ENCODE results near the gene HIP1.
A peak's percentile ranks its signal among the peaks of the same experiment; 100 is the strongest.
"Not testable (repeated sequence)": the region's sequence is repeated elsewhere in the genome, so short reads cannot be mapped to it uniquely, and the experiment has no call there.

Gene HIP1

DNA sequence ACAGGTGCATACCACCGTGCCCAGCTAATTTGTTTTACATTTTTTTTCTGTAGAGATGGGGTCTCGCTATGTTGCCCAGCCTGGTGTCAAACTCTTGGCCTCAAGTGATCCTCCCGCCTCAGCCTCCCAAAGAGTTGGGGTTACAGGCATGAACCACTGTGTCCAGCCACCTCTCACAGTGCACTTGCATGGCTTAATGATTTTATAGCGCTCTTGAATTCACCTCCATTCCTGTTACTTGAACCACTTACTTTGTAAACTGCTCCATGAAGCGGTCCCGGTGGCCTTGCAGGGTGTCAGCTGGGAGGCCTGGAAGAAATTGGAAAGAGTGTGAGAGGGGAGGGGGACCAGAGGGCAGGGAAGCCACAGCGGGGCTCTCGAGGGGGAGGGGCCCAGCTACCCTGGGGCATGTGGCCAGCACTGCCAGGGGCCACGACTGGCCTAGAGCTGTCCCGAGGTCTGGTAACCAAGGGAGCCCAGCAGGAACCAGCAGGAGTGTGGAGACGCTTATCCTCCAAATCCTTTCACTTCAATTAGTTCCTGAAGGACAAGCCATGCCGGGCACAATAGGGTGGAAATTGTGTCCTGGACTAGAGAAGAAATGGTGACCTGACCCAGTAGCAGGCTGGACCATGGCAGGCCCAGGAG is 170.7 kb downstream of the HIP1 start:
- DNase-seq = no peak

DNA sequence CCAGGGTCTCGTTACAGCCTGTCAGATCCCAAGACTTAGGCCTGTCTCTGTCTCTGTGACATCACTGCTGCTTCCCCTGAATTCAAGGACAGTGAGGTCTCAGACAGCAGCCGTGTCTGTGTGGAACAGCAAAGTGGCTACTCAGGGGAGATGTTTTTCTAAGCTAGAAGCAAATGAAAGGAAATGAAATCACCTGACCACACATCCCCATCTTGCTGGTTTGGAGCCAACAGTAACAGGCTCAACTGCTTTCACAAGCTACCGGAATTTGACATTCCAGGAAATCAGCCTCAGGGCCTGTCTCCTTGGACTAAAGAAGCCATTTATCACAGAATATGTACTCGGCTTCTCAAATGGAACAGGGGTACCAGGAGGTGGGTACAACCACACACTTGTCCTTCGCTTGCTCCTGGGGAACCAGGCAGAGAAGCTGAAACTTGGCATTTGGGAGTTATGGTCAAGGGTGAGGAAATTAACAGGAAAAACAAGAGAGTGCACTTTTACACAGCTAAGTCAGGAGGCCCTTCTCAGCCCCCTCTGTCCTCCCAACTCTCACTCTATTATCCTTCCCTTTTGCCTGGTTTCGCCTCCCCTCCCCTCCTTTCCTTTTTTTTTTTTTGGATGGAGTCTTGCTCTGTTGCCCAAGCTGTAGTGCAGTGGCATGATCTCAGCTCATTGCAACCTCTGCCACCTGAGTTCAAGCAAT is 173.5 kb downstream of the HIP1 start:
- no peak for DNase-seq

DNA sequence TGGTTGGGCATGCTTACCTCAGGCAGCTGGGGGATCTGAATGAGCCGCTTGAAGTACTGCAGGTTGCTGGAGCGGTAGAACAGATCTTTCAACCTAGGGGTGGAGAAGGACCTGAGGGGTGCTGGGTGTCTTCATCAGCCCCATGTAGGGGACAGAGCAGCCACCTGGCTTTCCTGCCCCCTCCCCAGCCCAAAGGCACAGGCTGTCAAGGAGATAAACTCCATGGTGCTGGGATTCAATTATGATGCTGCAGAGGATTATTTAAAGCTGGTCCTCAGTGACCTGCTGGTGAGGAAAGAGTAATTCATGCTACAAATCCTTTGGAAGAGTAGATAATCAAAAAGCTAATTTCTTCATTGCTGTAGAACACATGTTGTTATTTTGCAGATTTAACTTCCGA is 175.6 kb downstream of the HIP1 start:
- DNase-seq = no peak

DNA sequence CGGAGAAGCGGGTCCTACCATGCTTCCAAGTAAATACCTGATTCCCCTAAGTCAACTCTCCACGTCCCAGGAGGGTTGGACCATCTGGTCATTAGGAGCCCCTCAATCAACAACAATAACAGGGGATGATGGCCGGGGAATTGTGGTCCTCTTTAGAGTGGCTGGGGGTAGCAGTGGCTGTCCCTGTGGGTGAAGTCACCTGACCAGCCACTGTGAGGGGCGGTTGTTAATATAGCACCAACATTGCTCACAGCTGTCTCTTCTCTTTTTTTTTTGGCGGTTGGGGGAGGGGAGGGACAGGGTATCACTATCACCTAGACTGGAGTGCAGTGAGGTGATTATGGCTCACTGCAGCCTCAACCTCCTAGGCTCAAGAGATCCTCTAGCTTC is 178.8 kb downstream of the HIP1 start:
- no peak for DNase-seq

- no peak for DNase-seq
Observed at GRCh38 chr7:75559355-75559975, 179.3 kb downstream of the HIP1 start.

DNA sequence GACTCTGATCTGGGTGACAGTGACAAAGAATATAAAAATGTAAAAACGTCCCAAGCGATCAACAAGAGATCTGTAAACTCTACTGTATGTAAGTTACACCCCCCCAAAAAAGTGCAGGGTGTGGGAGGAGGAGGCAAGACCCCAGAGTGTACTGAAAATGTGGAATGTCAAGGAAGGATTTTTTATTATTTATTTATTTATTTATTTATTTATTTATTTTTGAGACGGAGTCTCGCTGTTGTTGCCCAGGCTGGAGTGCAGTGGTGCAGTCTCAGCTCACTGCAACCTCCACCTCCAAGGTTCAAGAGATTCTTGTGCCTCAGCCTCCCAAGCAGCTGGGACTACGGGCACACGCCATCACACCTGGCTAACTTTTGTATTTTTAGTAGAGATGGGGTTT is 181.9 kb downstream of the HIP1 start:
- DNase-seq = not testable (repeated sequence)

DNA sequence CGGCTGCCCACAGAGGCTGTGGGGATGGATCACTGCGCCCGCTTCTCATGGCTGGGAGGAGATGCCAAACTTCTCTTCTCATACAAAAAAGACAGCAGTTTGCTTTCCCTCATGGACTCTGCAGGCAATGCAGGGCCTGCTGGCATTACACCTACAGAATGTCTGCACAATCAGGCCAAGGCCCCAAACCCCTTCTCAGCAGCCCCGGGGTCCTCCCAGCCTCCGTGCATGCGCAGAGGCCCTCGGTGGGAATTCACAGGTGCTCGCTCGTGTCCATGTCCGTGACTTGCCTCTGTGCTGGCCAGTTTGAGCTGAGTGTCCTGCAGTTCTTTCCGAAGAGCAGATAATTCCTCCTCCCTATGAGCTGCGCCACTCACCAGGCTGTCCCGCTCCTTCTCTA is 183.0 kb downstream of the HIP1 start:
- DNase-seq = no peak

DNA sequence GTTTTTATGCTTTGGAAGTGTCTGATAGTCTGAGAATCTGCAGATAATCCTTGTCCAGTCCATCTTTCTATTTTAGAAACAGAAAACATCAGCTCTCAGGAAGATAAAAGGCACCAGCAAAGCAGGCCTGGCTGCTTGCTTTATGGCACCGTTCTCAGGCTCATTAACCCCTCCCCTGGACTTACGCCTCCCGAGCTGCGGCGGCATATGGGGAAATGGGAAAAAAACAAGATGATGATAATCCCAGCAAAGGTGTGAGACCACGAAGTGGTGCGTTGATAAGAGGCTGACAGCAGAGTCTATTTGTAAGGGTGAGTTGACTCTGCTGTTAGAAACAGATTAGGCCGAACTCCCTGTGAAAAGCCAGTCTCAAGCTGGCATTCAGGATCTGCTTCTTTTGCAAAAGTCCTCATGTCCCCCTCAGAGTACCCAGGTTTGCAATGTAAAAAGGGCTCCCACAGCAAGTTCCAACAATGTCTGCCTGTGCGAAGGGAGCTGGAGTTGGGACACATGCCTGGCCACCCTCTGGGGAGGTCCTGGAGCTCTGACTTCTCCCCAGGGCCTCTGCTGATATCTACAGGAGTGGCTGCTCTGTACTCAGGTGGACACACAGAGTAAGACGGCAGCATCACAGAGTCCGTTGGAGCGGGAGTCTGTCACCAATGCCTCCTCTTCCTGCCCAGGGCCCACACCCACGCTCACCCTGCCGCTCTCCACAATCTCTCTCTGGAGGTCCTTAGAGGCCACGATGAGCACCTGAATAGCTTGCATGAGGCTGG is 192.3 kb downstream of the HIP1 start:
- DNase-seq = no peak

DNA sequence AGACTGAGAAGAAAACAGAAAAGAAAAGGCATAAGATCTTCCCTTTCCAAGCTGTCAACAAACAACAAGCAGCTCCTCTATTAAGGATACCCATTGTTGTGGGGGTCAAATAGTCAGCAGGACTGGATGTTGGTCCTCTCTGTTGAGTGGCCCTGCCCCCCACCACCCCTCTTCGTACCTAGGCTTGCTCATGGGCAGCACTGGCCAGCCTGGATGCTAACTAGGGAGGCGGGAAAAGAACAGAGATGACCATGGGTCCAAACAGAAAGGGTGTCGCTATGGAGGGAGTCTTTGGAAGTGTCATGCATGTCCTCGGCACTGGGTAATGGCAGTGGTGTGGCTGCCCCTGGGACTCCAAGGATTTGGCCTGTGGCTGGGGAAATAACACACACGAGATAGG is 201.0 kb downstream of the HIP1 start:
- no peak for DNase-seq

DNA sequence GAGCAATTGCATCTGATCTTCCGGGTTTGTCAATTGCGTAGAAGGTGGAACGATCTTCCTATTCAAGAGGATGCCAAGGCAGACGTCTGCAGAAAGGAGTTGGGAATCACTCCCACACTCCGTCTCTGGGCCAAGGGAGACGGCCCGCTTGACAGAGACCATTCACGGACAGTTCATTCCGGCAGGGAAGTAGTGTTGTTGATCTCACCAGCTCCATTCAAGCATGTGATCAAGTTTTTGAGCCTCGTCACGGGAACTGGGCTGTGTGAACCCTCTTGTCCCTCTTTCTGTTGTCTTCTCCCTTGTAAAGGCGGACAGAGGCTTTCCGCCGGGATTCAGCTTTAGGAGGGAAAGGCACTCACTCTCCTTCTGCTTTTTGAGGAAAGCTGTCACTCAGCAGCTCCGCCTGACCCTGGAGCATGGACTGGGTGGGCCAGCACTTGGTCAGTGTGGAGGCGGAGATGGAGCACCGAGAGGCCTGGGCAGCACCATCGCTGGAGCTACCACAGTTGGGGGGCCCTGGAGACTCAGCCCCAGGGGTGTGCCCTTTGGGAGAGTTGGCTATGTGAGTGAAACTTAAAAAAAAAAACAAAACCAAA is 201.7 kb downstream of the HIP1 start:
- no peak for DNase-seq

GRCh38 chr7:75536491-75536890 is 202.2 kb downstream of the HIP1 start:
- DNase-seq = no peak

GRCh38 chr7:75534727-75535307 is 203.9 kb downstream of the HIP1 start:
- no peak for DNase-seq

DNA sequence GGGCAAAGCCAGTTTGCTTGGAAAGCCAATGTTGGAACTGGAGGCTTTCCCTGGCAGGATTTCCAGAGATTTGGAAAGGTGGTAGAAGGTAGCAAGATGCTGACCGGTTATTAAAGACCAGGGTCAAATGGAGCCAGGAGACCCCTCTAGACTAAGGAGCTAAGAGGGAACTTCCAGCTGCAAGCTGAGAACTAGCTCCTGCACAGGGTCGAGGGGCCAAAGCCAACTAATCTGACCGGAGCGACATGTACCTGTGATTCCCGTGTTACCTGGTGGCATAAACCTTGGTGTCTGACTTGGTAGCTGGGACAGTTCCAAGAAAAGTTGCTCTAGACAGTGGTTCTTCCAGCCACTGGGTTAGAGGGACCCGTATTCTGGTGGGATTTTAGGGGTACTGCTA is 204.8 kb downstream of the HIP1 start:
- DNase-seq = no peak

GRCh38 chr7:75532639-75533038 is 206.1 kb downstream of the HIP1 start:
- no peak for DNase-seq

- DNase-seq = no peak
Observed at GRCh38 chr7:75531359-75531821, 207.4 kb downstream of the HIP1 start.

- DNase-seq = not testable (repeated sequence)
Observed at GRCh38 chr7:75527224-75527722, 211.5 kb downstream of the HIP1 start.

- DNase-seq = not testable (repeated sequence)
Observed at GRCh38 chr7:75521727-75522126, 217.0 kb downstream of the HIP1 start.

DNA sequence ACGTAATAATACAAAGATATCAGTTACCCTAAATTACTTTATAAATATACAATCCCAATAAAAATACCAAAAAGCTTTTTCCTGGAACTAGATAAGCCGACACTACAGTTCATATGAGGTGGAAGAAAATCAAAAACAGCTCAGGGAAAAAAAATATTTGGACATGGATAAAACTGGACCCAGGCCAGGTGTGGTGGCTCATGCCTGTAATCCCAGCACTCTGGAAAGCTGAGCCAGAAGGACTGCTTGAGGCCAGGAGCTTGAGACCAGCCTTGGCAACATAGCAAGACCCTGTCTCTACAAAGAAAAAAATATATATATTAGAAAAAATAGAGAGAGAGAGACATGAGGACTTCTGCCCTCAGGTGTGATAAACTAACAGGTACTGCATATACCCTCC is 219.9 kb downstream of the HIP1 start:
- not testable (repeated sequence) for DNase-seq

- DNase-seq = not testable (repeated sequence)
Observed at GRCh38 chr7:75509033-75509432, 229.7 kb downstream of the HIP1 start.

- not testable (repeated sequence) for DNase-seq
Observed at GRCh38 chr7:75492020-75492419, 246.7 kb downstream of the HIP1 start, which contains the start of gene SPDYE5. Gene SPDYE5, plus strand, starts transcription at chr7:75492320. Its CDS starts 1,728 bp downstream, at chr7:75494048.

DNA sequence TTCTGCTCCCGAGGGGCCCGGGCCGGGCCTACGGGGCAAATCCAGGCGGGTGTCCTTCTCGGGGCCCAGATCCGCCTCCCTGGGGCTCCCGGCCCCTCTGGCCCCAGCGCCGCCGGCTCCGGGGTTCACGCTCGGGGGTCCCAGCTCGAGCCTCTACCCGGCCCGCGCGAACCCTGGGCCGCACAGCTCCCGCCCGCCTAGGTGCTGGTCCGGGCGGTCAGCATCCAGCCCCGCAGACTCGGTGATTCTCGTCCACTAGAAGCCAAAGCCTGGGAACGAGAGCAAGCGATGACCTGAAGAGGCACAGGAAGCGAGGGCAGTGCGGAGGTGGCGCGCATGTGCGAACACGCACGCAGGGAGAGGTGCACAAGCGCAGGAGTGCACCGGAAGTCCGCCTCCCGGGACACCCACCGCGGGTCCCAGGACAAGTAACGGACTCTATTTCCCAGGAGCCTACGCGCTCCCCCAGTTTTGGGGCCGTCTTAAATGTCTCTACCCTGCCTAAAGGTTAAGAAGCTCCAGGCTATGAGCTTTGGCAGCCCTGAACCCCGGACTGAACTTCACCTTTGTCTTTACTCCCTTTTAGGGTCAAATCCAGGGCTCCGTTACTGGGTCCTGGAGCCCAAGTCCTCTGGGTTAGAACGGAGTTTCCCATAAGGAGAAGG is 252.6 kb downstream of the HIP1 start, which contains the start of gene POM121C:
Gene POM121C, minus strand, starts transcription at position 321 of the 665 bp plus-strand sequence. CDS start 44,803 bp downstream, outside the sequence.
- peak; percentile 82 to 84 for DNase-seq
